GM18873 (cell line): Measurements from ENCODE around the gene XKR8.

Experiments used
- ATAC-seq: cut with Tn5 transposase; IDR thresholded peaks from one replicate; pipeline ENCODE4 v1.9.1; 2021; ENCODE audit warnings: mild to moderate bottlenecking, moderate library complexity, moderate number of reproducible peaks; ENCODE audit not compliant: unreplicated experiment, low FRiP score

The XKR8 gene, protein sequence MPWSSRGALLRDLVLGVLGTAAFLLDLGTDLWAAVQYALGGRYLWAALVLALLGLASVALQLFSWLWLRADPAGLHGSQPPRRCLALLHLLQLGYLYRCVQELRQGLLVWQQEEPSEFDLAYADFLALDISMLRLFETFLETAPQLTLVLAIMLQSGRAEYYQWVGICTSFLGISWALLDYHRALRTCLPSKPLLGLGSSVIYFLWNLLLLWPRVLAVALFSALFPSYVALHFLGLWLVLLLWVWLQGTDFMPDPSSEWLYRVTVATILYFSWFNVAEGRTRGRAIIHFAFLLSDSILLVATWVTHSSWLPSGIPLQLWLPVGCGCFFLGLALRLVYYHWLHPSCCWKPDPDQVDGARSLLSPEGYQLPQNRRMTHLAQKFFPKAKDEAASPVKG

DNA sequence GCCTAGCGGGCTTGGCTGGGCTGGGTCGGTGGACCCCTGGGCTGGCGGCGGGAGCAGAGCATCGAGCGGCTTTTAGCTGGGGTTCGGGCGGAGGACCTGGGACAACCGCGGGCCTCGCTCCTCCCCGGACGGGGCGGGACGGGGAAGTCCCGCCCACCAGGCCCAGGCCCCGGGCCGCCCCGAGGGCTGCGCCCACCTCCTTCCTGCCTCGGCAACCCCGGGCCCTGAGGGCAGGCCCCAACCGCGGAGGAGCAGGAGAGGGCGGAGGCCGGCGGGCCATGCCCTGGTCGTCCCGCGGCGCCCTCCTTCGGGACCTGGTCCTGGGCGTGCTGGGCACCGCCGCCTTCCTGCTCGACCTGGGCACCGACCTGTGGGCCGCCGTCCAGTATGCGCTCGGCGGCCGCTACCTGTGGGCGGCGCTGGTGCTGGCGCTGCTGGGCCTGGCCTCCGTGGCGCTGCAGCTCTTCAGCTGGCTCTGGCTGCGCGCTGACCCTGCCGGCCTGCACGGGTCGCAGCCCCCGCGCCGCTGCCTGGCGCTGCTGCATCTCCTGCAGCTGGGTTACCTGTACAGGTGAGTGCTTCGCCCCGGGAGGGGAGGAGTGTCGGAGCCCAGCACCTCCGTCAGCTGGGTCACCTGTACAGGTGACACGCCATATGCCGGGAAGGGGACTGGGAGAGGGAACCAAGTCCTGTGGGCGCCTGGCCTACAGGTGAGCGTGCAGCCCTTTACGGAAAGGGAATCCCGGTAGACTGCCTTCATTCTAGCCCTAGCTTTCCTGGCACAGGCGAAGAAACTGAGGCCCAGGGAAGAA is at the start of gene XKR8:
Gene XKR8 (plus strand): TSS at position 182 of the 812 bp plus-strand sequence. CDS start 97 bp downstream, at position 279.
- ATAC-seq: no peak

DNA sequence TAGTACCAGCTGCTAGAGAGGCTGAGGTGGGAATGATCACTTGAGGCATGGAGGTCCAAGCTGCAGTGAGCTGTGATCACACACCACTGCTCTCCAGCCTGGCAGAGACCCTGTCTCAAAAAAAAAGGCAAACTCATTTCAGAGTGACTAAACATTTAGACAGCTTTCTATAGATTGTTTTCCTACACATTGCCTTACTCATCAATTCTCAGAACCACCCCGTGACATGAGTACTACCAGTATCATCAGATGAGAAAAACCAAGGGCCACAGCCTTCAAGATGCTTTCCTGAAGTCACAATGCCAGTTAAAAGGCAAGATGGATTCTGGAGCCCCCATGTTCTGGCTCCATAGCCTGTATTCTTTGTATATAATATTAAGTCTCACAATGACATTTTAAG is 47.3 kb upstream of the XKR8 start:
- ATAC-seq: no peak

DNA sequence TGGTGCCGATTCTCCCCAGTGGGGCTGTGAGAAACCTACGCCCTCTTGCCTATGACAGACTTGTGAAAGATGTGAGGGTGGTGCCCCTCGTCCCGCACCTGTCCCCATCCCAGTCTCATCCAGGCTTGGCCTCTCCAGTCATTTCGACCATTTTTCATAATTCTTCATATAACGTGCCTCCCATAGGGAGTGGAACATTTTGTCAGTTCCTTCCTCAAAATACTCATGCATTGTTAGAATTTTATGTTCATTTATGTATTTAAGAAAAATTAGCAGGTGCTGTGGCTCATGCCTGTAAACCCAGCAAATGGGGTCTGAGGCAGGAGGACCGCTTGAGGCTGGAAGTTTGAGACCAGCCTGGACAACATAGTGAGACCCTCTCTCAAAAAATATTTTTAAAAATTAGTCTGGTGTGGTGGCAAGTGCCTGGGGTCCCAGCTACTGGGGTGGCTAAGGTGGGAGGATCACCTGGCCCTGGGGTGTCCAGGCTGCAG is 44.6 kb upstream of the XKR8 start:
- no peak for ATAC-seq

DNA sequence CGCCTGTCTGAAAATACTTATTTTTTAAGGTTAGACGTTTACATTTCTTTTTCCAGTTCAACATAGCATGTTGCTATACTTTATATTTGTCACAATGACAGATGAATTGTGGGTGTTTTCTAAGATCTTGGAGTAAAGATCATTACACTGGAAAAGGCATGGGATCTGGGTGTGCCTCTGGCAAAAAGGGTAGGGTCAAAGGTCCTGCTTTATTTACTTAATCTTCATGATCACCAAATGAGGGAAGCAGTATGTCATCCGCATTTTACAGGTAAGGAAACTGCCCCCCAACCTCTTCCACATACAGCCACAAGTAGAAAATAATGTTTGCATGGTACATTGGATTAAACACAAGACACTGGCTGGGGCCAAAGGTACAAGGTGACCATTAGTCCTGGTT is 37.5 kb upstream of the XKR8 start:
- ATAC-seq: no peak

DNA sequence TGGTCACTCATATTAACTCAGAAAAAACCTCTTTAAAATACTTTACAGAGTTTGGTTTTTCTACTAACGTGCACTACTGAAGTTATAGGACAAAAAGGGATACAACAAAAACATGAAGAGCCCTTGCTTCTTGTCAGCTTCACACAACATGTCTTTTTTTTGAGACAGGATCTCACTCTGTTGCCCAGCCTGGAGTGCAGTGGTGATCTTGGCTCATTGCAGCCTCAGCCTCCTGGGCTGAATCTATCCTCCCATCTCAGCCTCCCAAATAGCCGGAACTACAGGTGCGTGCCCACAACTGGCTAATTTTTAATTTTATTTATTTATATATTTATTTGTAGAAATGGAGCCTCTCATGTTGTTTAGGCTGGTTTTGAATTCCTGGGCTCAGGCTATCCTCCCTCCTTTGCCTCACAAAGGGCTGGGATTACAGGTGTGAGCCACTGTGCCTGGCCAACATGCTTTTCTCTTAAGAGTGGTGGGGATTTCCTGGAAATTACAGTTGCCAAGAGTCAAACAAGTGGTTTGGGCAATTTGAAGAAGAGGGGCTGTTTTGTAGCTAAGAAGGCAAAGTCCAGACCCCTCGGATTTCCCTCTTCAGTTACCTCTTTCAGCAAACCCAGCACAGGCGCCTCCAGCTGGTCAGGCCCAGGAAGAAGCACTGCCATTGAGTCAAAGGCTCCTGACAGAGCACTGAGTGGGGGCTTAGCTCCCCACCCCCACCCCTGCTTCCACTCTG is 31.4 kb upstream of the XKR8 start:
- no peak for ATAC-seq

DNA sequence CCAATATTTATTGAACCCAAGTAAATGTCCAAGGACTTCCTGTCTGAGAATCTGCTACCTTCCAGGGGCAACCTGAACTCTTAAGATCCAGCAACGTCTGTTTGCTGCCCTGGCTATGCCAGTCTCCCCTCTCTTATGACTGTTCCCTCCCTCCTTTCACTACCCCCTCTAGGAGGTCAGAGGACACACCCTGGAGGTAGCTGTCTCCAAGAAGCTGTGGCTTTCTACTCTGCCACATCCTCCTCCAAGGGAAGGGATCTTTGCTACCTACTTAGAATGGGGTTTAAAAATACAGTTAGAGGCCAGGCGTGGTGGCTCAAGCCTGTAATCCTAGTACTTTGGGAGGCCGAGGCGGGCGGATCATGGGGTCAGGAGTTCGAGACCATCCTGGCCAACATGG is 28.6 kb upstream of the XKR8 start:
- no peak for ATAC-seq

DNA sequence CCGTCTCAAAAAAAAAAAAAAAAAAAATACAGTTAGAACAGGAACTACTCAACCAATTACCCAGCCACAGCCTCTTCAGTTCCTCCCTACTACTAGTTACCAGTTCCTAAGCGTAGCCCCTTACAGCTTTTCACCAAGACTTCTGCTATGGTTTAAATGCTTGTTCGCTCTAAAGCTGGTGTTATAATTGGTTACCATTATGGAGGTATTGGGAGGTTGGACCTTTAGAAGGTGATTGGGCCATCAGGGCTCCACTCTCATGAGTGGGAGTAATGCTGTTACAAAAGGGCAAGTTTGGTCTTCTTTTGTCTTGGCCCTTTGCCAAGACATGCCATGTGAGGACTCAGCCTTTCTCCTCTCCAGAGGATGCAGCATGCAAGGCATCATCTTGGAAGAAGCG is 28.0 kb upstream of the XKR8 start:
- ATAC-seq: no peak

DNA sequence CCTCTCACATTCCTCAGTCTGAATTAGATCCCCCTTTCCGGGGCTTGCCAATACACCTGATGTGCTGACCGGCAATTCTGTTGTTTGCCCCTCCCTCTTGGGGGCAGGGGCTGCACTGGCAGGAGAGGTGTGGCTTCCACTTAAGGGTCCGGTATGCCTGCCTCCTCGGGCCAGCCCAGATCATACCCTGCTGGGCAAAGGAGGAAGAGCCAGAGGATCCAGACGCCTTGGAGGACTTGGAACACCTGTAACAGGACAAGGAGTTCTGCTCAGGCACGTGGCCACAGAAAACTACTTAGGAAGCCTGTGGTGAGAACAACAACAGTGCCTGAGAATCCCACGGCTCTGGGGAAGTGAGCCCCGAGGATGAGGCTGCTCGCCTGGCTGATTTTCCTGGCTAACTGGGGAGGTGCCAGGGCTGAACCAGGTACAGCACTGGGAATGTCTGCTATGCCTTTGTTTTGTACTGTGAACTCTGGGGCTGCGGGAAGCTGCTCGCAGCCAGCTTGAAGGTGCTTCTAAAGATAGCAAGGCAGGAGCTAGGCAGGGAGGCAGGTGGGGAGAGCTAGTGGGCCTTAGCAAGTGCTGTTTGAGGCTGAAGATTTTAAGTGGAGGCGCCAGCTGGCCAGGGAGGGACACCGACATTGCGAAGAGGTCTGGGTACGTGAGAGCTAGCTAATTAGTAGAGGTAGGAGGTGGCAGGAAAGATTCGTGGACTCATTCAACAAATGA is 24.8 kb upstream of the XKR8 start, which contains the start of gene SMPDL3B:
Gene SMPDL3B (plus strand): TSS at position 183 of the 732 bp plus-strand sequence. CDS start 184 bp downstream, at position 367.
- ATAC-seq: no peak

DNA sequence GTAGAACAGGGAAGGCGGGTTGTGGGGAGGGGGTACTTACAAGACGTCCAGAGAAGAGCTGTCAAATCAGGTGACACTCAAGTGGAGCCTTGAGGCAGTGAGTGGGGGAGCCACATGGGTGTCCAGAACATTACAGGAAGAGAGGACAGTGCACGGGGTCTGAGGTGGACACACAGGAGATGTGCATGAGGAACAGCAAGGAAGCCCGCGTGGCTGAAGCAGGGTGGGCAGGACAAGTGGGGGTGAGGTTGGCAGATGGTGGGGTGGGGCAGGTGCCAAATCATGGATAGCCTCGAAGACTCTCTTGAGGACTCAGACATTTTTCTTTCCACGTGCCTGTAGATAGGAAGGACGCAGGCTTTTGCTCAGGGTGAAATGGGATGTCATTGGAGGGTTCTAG is 24.1 kb upstream of the XKR8 start:
- ATAC-seq: no peak

DNA sequence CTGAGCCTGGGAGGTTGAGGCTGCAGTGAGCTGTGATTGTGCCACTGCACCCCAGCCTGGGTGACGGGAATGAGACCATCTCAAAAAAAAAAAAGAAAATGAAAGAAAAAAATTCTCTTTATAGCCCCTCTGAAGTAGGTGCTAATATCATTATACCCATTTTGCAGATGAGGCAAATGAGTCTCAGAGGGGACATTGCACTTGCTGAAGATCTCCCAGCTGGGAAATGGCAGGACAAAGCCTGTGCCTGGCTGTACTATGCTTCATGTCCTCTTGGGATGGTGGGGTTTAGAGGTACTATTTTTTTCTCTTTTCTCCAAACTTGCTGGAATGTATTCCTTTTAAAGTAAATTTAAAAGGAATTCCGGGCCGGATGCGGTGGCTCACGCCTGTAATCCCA is 23.4 kb upstream of the XKR8 start:
- no peak for ATAC-seq

DNA sequence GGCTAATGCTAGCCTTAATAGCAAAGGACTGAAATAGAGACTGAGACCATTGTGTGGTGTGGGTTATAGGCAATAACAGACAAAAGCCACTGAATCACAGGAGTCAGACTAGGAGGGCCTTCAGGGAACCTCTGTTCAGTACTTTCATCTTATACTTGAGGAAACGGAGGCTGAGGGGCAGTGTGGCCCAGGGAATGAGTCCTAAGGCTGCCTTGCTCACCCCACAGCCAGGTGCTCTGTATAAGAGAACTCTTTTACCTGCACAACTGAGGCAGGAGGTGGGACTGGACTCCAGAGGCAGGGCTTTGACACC is 22.3 kb upstream of the XKR8 start:
- no peak for ATAC-seq

DNA sequence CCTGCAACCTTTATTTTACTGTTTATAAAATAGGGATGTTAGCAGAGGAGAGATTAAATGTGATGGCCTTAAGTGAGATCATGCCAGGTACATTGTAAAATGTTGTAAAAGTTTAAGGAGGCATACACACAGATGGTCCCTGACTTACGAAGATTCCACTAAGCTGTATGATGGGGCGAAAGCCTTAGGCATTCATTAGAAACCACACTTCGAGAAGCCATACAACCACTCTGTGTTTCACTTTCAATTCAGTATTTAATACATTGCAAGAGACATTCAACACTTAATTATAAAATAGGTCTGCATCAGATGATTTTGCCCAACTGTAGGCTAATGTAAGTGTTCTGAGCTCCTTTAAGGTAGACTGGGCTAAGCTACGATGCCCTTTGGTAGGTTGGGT is 21.3 kb upstream of the XKR8 start:
- ATAC-seq: no peak

DNA sequence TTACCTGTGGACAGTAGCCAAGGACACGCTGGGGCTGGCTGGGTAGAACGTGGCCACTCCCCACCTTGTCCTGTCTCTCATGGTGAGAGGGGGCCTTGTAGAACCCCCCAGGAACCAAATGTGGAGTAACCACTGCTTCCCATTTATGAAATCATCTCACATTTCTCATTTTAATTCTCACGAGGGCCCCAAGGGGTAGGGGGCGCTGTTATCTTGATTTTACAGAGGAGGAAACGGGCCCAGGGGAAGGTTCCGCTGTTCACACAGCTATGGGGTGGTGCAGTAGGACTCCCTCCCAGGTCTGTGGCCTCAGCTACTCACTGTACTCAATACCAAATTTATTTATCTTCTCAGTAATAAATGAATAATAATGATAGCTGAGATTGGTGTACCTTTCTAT is 19.5 kb upstream of the XKR8 start:
- no peak for ATAC-seq

DNA sequence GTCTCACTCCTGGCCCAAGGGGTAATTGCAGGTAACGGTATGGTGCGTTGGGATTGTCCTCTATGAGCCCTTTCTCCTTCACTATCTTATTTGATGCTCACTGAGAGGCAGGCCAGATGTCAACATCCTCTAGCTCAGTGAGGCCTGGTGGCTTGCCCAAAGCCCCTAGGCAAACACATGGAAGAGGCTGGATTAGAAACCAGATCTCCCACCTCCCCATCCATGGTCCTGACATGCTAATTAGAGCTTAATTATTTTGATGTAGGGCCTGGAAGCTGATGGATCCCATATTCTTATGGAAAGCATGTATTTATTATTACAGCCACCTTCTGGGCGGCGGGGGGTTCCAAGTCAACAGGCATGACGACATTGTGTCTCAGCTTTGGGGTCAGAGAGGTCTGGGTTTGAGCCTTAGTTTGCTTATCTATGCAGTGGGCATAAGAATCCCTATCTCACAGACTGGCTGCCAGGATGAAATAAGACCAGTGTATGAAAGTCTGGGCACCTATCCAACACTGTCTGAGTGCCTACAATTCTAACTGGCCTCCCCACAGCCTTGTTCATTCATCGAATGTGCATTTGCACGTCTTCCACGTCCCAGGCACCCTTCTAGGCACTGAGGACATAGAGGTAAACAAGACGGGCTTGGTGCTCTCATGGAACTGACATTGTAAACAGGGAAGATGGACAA is 18.8 kb upstream of the XKR8 start:
- no peak for ATAC-seq

DNA sequence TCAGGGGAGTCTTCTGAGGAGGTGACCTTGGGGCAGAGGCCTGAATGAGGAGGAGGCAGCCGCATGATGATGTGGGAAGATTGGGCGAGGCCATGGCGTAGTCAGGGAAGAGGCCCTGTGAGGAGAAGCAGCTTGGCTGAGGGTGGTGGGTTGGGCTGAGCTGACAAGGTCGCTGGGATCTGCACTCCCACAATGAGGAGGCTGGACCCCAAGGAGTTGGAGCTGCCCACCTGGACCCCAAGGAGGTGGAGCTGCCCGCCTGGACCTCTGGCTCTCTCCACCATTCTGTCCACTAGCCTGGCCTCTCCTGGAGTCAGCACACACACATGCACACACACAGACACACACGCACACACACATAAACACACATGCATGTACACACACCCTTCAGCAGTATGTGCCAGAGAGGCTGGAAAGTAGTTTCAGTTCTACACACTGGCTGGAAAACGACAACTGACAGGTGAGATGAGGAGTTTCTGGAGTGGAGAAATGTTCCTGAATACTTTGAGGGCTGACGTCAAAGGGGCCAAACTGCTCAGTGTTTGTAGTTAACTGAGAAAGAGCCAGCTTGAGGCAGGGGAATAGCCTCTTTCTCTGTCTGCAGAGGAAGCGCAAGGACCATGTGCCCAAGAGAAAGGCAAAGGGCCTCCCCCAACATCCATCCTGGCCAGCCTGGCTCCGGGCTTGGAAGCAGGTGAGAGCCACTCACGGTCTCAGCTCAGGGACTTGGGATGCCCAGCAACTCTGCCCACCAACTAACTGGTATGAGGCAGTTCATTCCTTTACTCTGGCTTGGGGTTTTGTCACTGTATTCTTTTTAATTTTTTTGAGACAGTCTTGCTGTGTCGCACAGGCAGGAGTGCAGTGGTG is 17.9 kb upstream of the XKR8 start:
- no peak for ATAC-seq

DNA sequence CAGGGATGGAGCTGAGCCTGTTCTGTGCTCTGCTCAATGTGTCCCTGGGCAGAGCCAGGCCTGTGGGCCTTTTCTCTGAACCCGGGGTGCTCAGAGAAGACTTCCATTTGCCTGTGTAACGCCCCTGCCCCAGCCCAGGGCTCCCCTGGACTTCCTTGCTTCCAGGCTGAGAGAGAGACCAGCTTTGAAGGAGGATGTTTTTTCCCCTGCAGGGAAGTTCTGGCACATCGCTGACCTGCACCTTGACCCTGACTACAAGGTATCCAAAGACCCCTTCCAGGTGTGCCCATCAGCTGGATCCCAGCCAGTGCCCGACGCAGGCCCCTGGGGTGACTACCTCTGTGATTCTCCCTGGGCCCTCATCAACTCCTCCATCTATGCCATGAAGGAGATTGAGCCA is 14.8 kb upstream of the XKR8 start:
- no peak for ATAC-seq

DNA sequence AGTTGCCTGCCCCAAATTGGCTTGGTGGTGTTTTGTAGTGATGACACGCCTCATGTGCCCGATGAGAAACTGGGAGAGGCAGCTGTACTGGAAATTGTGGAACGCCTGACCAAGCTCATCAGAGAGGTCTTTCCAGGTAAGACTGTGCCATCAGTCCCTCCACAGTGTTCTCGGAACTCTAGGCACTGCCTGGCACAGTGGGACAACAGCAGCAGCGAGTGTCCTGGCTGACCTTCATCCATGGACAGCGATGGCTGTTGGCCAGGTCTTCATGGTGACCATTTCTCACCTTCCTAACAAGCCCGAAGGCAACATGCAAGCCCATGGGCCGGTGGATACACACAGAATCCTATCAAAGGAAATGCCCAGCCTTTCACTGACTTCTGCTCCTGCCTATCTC is 10.7 kb upstream of the XKR8 start:
- ATAC-seq: no peak

DNA sequence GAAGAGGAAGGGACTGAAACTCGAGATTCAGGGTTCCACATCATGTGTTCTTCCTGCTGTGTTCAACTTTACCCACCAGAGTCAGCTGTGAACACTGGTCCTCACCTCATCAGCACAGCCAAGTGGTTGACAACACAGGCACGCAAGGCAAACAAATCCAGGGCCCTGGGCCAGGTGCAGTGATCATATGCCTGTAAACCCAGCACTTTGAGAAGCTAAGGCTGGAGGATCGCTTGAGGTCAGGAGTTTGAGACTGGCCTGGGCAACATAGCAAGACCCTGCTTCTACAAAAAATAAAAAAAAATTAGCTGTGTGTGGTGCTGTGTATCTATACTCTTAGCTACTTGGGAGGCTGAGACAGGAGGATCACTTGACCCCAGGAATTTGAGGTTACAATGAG is 8.4 kb upstream of the XKR8 start:
- no peak for ATAC-seq

DNA sequence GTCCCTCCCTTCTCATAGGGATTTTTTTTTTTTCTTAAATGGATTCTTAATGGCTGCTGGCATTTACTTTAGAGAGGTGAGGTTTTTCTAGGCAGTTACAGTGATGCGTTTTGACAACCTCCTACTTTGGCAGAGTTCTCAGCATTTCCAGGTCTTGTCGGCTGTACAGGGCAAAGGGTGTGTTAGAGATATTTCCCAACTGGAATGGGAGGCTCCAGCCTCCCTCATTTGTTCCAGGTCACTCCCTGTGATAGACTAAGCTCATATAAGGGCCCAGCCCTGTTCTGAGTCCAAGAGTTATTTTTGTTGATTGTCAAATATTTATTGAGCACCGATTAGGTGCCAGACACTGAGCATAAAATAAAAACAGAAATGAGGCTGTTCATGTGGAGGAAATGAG is 7.6 kb upstream of the XKR8 start:
- ATAC-seq: no peak
